Activated T-cell treated with anti-CD3 and anti-CD28 coated beads, Interleukin-2, amount 50 U/mL, for 1 hour (primary cell): ENCODE data around the gene DRICH1.
A peak's percentile ranks its signal among the peaks of the same experiment; 100 is the strongest.
"Not testable (repeated sequence)": the region's sequence is repeated elsewhere in the genome, so short reads cannot be mapped to it uniquely, and the experiment has no call there.

Source experiments
- DNase-seq: peaks from one replicate; pipeline ENCODE4 v3.0.0-alpha.2; 2020

Gene DRICH1

GRCh38 chr22:23597576-23598268 is 34.4 kb downstream of the DRICH1 start:
- DNase-seq: not testable (repeated sequence)

DNA sequence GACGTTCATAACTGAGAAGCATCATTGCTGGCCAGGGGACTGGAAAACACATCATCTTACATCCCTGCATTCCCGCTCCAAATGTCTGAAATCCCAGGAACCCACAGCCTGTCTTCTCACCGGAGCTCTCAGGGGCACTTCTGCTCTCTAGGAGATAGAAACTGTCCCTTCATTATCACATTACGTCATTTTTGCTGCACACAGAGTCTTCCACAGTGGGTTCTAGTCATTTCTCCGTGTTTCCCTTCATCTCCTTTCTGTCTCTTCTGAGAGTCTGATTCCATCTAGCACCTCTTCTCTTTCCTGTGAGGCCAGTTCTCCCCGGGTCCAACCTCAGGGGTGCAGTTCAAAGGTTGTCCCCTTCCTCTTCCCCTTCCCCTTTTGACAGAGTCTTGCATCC is 36.2 kb downstream of the DRICH1 start:
- not testable (repeated sequence) for DNase-seq

GRCh38 chr22:23591846-23592245 is 40.3 kb downstream of the DRICH1 start:
- DNase-seq: no peak

DNA sequence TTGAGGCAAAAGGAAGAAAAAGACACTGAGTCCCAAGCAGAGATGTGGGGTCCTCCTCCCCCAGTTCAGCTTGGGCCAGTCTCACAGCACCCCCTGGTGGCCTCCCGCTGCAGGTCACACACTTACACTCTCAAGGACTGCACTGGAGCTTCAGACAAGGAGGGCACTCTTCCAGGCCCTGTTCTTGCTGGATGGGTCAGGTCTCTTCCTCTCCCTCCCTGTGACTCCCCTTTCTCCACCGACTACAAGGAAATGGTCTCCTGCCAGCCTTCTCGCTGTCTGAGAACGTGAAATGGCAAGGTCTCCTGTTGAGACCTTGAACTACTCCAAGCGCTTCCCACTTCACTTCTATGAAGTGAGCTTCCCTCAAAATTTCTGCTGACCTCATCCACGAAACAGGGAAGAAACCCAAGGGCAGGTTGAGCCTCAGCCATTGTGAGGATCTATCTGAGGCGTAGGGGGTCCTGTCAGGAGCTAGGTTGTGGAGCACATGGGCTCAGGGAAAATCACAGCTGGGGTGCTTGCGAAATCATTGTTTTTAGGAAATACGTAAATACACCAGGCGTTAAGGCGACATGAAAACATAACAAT is 40.8 kb downstream of the DRICH1 start:
- DNase-seq: peak; percentile 52

- no peak for DNase-seq
Observed at GRCh38 chr22:23583836-23584235, 48.3 kb downstream of the DRICH1 start.

DNA sequence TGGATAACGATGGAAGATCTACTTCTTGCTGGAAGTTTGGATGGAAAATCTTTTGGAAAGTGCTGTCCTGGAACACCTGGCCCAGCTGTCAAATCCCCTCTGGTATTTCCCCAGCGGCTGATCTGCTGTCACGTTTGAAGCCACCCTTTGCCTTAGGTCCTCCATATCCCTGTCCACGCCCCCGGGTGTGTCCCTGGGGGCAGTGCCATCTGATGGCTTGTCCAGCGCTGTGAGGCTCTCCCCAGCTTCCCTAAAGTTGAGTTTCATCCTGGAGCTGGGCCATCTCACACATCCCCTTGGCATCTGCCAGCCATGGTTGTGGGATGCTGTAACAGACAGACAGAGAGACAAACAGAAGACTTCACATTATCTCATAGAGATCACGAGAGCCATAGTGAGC is 49.0 kb downstream of the DRICH1 start:
- no peak for DNase-seq

GRCh38 chr22:23581260-23581650 is 50.9 kb downstream of the DRICH1 start:
- no peak for DNase-seq

DNA sequence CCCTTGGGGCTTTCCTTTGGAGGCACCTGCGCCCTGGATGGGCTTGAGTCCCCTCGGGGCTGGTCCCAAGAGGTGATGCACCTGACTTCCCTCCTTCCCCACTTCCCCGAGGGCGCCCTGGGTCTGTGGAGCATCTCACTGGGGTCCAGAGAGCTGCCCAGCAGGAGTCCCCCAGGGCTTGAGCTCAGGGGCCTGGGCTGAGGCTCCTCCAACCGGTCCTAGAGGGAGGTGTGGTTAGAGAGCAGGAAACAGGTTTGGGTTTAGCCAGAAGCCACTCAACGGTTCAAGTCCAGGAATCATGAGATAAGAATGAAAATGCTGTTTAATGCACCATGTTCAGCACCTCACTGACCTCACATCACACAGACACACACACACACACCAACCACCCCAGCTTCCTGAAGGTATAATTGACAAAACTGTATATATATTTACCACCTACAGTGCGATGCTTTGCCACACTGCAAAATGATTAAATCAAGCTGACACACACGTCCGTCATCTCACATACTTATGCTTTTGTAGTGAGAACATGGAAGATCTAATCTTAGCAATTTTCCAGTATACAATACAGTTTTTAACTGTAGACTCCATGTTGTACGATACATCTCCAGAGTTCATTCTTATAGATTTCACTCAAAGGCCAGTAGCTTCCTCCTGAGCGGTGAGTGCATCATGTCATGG is 51.4 kb downstream of the DRICH1 start:
- DNase-seq: no peak

GRCh38 chr22:23579870-23580575 is 52.1 kb downstream of the DRICH1 start, which contains the start of gene IGLL1:
Gene IGLL1 (minus strand): TSS chr22:23580290. CDS start chr22:23580190, 100 bp downstream.
- DNase-seq: no peak

- no peak for DNase-seq
Observed at GRCh38 chr22:23579280-23579679, 52.8 kb downstream of the DRICH1 start.

DNA sequence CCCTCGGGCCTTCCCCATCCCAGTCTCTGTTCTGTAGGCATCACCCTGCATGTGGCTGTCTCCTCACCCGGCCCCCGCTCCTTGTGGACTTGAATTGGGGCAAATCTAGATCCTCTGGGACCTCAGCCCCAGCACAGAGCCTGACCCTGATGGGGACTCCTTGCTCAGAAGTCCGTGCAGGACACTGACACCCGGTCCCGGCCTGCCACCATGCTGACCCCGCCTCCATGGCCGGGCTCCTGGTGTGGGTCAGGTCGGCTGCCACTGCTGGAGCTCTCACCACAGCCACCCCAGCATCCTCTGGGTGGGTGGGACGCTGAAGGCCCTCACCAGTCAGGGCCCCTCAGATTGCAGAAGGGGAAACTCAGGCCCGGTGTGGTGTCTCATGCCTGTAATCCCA is 53.8 kb downstream of the DRICH1 start:
- no peak for DNase-seq

GRCh38 chr22:23576681-23577080 is 55.4 kb downstream of the DRICH1 start:
- DNase-seq: no peak

DNA sequence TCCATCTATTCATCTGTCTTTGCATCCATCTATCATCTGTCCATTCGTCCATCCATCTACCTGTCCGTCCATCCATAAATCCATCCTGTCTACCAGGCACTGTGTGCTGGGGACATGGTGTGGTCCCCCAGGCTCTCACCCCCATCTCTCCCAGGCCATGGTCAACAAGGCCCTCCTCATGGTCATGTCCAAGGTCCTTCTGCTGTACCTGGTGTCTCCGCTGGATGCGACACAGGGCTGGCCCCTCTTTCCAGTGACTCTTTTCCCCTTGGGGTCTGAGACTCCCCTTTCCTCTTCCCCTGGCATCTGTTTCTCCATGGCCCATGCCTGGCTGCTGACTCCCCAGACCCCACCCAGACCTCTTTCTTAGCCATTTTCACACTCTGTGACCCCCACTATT is 56.5 kb downstream of the DRICH1 start:
- no peak for DNase-seq

GRCh38 chr22:23574877-23575276 is 57.2 kb downstream of the DRICH1 start:
- no peak for DNase-seq

GRCh38 chr22:23574371-23574811 is 57.7 kb downstream of the DRICH1 start:
- no peak for DNase-seq

DNA sequence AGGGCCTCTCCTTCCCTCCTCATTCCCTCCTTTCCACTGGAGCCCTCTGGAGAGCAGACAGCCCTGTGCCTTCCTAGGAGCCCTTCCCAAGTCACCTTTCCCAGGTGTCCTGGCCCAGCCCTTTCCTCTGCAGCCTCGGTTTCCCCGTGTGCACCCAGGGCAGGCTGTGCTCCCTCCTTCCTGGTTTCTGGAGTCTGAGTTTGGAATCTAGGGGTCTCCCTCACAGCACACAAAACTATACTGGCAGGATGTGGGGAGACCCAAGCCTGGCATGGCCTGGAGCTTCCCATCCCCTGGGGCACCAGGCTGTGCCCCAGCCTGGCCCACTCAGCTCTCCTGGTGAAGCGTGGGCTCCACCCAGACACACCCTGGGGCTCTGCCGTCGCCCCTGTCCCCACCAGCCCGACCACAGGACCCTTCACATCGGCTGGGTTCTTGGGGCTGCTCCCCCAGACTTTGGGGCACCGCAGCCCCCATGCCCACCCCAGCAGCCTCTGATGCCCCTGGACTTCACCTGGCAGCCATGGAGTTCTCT is 58.4 kb downstream of the DRICH1 start:
- not testable (repeated sequence) for DNase-seq

DNA sequence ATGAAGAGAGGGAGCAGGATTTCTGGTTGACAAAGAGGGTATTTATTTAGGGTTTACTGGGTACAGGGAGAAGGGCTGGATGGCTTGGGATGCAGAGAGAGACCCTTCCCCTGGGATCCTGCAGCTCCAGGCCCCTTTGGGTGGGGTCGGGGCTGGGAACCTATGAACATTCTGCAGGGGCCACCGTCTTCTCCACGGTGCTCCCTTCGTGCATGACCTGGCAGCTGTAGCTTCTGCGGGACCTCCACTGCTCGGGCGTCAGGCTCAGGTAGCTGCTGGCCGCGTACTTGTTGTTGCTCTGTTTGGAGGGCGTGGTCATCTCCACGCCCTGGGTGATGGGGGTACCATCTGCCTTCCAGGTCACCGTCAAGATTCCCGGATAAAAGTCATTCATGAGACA is 59.0 kb downstream of the DRICH1 start:
- not testable (repeated sequence) for DNase-seq

GRCh38 chr22:23571486-23571885 is 60.6 kb downstream of the DRICH1 start:
- no peak for DNase-seq

DNA sequence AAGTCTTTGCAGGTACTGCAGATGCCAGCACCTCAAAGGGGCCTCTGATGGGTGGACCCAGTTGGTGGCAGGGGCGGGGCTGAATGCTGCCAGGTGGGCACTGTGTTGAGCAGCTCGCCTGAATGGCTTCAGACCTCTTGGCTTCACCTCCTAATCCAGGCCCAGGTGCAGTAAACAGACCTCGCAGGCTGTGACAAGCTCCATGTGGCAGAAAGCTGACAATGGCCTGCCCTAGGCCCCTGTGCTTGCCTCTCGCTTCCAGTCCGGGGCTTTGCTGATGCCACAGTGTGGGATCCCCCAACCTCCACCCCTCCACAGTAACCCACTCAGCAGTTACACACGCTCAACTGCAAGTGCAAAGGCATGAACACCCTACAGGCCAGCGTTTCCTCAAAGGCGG is 61.4 kb downstream of the DRICH1 start:
- no peak for DNase-seq

- no peak for DNase-seq
Observed at GRCh38 chr22:23569716-23570115, 62.4 kb downstream of the DRICH1 start.

DNA sequence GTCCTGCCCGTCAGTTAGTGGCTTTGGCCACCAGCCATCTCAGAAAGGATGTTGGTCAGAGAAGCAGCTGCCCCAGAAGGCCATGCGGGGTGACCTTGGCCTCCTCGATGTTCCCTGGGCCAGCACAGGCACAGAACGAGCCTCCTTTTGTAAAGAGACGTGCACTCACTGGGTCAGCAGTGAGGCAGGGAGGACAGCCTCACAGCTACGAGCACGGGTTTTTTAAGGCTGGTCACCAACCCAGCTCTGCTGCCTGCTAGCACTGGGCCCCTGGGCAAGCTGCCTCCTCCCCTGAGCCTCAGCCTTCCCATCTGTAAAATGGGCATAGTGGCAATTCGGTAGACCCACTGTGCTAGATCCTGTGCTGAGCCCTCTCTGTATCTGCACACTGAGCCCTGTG is 62.8 kb downstream of the DRICH1 start:
- DNase-seq: no peak

DNA sequence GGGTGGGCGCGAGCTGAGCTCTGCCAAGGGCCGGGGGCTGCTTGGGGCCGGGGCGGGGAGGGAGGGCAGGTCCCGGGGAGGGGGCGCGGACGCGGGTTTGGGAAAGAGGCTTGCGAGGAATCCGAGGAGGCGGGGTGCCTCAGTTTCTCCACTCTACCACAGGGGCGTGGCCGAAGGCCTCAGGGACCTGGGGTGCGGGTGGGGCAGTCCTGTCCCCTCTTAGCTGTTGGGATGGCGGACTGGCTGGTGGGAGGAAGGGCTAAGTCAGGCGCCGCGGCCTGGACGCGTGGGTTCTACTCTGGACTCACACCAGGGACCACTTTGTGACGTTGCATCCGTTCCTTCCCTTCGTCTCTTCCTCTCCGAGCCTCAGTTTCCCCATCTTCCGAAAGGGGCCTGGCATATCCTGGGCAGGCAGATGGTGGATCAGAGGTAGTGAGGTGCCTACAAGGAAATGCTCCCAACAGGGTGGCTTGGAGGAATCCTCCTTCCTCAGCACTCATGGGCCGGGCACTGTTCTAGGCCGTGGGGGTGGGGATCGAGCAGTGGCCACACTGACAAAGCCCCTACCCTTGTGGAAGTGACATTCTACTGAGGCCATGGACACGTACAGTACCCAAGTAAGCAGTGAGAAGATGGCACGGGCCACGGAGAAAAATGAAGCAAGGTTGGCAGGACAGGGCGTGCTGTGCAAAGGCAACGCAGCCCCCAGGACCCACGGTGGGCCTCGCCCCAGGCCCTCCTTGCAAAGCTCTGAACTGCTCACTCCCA is 65.2 kb downstream of the DRICH1 start:
- DNase-seq: peak; percentile 16
